NB4 (cell line): ENCODE results near the gene OR8G1.

Source experiments
- MAX ChIP-seq: IDR thresholded peaks from 2 replicates; pipeline ENCODE4 v1.6.1; 2011; ENCODE audit warnings: low read depth, low read length
- MYC ChIP-seq: IDR thresholded peaks from 2 replicates; pipeline ENCODE4 v1.6.1; 2011; ENCODE audit warnings: low read depth, low read length
- POLR2A ChIP-seq: IDR thresholded peaks from 2 replicates; pipeline ENCODE4 v1.6.1; 2011; ENCODE audit warnings: mild to moderate bottlenecking; ENCODE audit not compliant: insufficient read length; ENCODE audit errors: extremely low read depth
- TF ChIP-seq, protein P1 (sequence below): IDR thresholded peaks from one replicate; pipeline ENCODE4 v1.5.1; 2012; ENCODE audit warnings: low read depth, low read length

DNA sequence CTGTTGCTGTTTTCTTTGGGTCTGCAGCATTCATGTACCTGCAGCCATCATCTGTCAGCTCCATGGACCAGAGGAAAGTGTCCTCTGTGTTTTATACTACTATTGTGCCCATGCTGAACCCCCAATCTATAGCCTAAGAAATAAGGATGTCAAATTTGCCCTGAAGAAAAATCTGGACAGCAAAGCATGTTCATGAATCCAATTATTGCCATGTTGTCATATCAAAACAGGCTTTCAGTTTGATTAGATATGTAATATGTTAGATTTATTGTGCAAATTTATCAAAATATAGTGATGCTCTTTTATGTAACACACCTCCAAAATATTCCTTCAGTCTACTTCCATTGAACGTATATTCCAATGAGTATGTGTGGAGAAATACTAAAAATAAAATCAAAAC lies 15.4 kb upstream of the OR8G1 start:
- TF ChIP-seq, protein P1, sequence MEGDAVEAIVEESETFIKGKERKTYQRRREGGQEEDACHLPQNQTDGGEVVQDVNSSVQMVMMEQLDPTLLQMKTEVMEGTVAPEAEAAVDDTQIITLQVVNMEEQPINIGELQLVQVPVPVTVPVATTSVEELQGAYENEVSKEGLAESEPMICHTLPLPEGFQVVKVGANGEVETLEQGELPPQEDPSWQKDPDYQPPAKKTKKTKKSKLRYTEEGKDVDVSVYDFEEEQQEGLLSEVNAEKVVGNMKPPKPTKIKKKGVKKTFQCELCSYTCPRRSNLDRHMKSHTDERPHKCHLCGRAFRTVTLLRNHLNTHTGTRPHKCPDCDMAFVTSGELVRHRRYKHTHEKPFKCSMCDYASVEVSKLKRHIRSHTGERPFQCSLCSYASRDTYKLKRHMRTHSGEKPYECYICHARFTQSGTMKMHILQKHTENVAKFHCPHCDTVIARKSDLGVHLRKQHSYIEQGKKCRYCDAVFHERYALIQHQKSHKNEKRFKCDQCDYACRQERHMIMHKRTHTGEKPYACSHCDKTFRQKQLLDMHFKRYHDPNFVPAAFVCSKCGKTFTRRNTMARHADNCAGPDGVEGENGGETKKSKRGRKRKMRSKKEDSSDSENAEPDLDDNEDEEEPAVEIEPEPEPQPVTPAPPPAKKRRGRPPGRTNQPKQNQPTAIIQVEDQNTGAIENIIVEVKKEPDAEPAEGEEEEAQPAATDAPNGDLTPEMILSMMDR, result no peak
- TF ChIP-seq POLR2A, result no peak
- TF ChIP-seq MAX, result no peak
- TF ChIP-seq MYC, result no peak
